Lower lobe of right lung (tissue), 2 donors: Measurements from ENCODE around the gene NCKAP5. TPM values are rescaled to one million over a fixed set of nuclear protein-coding genes. Genes with fewer than 3 reads are reported as not detected.

ENCODE experiments used
- ATAC-seq, 2 donors: fragments of 200-7000 bp; cut with Tn5 transposase; one replicate each; pipeline ENCODE4 v1.9.1; 2020 to 2022; ENCODE audit warnings: mild to moderate bottlenecking in 2 of 2, moderate library complexity in 2 of 2
- DNase-seq: peaks from one replicate; pipeline ENCODE4 v3.0.0-alpha.2; 2020
- H3K27ac ChIP-seq: fragments of 200-600 bp; one replicate; pipeline ENCODE4 v1.8.0; 2022
- H3K27me3 ChIP-seq: fragments of 200-600 bp; one replicate; pipeline ENCODE4 v1.8.0; 2022; ENCODE audit warnings: low read depth
- H3K36me3 ChIP-seq: fragments of 200-600 bp; one replicate; pipeline ENCODE4 v1.8.0; 2022; ENCODE audit warnings: mild to moderate bottlenecking
- H3K4me1 ChIP-seq: fragments of 200-600 bp; one replicate; pipeline ENCODE4 v1.8.0; 2022
- H3K4me3 ChIP-seq: fragments of 200-600 bp; one replicate; pipeline ENCODE4 v1.8.0; 2022; ENCODE audit warnings: mild to moderate bottlenecking
- H3K9me3 ChIP-seq: fragments of 200-600 bp; one replicate; pipeline ENCODE4 v1.8.0; 2022
- intact Hi-C: fragments of 100-400 bp; cut with DNase I; formaldehyde crosslinking; loops from one replicate; pipeline ENCODE4 v1.11.0; 2022
- total RNA-seq: library from RNA; stranded (reverse); fragmentation: NEBNext Ultra II Directional; extraction: Animal tissue kit (Norgen Biotek cat#: 25700); gene quantifications from one replicate; pipeline ENCODE4 v1.2.1, GENCODE V29; 2021
- TF ChIP-seq, protein P1 (sequence below): fragments of 200-600 bp; IDR thresholded peaks from one replicate; pipeline ENCODE4 v1.8.0; 2022; ENCODE audit warnings: antibody characterized with exemption, mild to moderate bottlenecking
- donor health status: DM: no; HTN: yes; CAD: no; lungs with severe emphysema.

The NCKAP5 gene
- total RNA-seq, 1 donor from 2014 or later, result 34.6 TPM

DNA sequence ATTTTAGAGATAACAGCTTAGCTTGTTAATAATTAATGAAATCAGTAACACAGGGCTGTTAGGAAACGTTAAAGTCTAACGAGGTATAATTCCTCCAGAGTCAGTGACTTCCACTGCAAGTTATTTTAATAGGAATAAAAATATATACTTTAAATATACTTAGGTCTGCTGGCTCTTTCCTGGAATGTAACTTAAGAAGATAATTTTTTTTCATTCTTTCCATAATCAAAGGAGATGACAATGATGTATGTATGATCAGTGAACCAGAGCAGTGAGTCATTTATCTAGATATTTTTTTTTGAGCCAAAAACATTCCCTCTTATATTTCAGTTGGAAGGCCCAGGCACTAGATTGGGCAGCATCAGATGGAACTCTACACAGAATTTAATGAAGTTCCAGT, 794.1 kb downstream of the NCKAP5 start:
- Histone ChIP-seq H3K4me3 (no peak overlapping the region), H3K36me3 (no peaks in the 10 kb centered on the region), H3K27me3 (no peaks in the 10 kb centered on the region), H3K27ac (no peak overlapping the region), H3K4me1 (no peaks in the 10 kb centered on the region), H3K9me3 (no peaks in the 10 kb centered on the region)
- intact Hi-C loops, result no loop called here
- ATAC-seq, result no peak
- DNase-seq, result no peak
- TF ChIP-seq, protein P1, sequence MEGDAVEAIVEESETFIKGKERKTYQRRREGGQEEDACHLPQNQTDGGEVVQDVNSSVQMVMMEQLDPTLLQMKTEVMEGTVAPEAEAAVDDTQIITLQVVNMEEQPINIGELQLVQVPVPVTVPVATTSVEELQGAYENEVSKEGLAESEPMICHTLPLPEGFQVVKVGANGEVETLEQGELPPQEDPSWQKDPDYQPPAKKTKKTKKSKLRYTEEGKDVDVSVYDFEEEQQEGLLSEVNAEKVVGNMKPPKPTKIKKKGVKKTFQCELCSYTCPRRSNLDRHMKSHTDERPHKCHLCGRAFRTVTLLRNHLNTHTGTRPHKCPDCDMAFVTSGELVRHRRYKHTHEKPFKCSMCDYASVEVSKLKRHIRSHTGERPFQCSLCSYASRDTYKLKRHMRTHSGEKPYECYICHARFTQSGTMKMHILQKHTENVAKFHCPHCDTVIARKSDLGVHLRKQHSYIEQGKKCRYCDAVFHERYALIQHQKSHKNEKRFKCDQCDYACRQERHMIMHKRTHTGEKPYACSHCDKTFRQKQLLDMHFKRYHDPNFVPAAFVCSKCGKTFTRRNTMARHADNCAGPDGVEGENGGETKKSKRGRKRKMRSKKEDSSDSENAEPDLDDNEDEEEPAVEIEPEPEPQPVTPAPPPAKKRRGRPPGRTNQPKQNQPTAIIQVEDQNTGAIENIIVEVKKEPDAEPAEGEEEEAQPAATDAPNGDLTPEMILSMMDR, result no peak

DNA sequence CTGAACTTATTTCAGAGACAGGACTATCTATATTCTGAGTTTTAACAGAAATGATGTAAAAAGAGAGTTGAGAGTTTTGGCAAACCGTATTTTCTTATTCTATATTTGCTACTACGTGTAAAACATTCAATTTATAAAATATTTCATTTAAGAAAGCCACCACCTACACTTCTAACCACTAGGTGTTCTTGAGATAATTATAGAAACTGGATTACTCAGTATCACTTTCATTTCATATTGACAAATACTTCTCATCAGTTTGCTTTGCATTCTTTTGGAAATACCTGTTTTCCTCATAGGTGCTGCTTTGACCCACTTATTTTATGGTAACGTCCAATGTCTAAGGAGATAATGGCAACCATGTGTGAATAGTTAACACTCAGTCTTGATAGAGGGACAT, 794.9 kb downstream of the NCKAP5 start:
- TF ChIP-seq, protein P1, result no peak
- intact Hi-C loops, result no loop called here
- H3K27ac ChIP-seq, result no peak overlapping the region

DNA sequence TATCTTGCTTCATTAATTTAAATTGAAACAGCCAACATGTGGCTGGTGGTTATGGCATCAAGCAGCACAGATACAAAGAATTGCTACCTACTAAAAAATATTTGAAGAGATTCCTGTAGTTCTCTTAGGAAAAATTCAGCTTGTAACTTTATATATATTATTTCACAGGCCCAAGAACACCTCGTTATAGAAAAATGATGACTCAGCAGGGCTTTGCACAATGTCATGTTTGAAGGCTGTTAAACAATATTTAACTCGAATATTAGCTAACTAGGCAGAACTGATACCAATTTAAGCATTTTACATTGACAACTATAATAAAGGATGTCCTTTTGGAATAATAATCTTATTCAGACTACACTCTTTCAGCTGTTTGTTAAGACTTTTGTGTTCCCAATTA, 795.9 kb downstream of the NCKAP5 start:
- no peaks in the 10 kb centered on the region for H3K4me1 ChIP-seq
- no peak overlapping the region for H3K4me3 ChIP-seq
- H3K27ac ChIP-seq, result no peak overlapping the region
- H3K9me3 ChIP-seq, result no peaks in the 10 kb centered on the region
- DNase-seq (no peak), ATAC-seq (no peak)
- intact Hi-C loops, result no loop called here
- H3K36me3 ChIP-seq, result no peaks in the 10 kb centered on the region
- no peaks in the 10 kb centered on the region for H3K27me3 ChIP-seq
- TF ChIP-seq, protein P1, result no peak

More for the DNA sequence above, 794.9 kb downstream of the NCKAP5 start:
- H3K9me3 ChIP-seq, result no peaks in the 10 kb centered on the region
- H3K4me3 ChIP-seq, result no peak overlapping the region
- H3K4me1 ChIP-seq, result no peaks in the 10 kb centered on the region
- H3K36me3 ChIP-seq, result no peaks in the 10 kb centered on the region
- H3K27me3 ChIP-seq, result no peaks in the 10 kb centered on the region
- ATAC-seq, result no peak
- no peak for DNase-seq

GRCh38 chr2:132766573-132766972, 801.7 kb downstream of the NCKAP5 start:
- ATAC-seq (no peak), DNase-seq (no peak)
- intact Hi-C loops, result no loop called here
- TF ChIP-seq, protein P1, result no peak
- Histone ChIP-seq H3K36me3 (no peaks in the 10 kb centered on the region), H3K4me3 (no peak overlapping the region), H3K27ac (no peak overlapping the region), H3K27me3 (no peaks in the 10 kb centered on the region), H3K9me3 (no peaks in the 10 kb centered on the region), H3K4me1 (no peaks in the 10 kb centered on the region)

GRCh38 chr2:132761437-132761836, 806.8 kb downstream of the NCKAP5 start:
- intact Hi-C loops, result no loop called here
- TF ChIP-seq, protein P1, result no peak
- H3K27ac ChIP-seq, result no peak overlapping the region
- H3K27me3 ChIP-seq, result no peaks in the 10 kb centered on the region
- no peak overlapping the region for H3K4me3 ChIP-seq
- H3K36me3 ChIP-seq, result no peaks in the 10 kb centered on the region
- H3K4me1 ChIP-seq, result no peaks in the 10 kb centered on the region
- DNase-seq, result no peak
- H3K9me3 ChIP-seq, result no peaks in the 10 kb centered on the region
- ATAC-seq, result no peak

GRCh38 chr2:132760971-132761370, 807.3 kb downstream of the NCKAP5 start:
- no peak for ATAC-seq
- H3K4me1 ChIP-seq, result no peaks in the 10 kb centered on the region
- no peaks in the 10 kb centered on the region for H3K27me3 ChIP-seq
- H3K9me3 ChIP-seq, result no peaks in the 10 kb centered on the region
- no peaks in the 10 kb centered on the region for H3K36me3 ChIP-seq
- intact Hi-C loops, result no loop called here
- no peak overlapping the region for H3K27ac ChIP-seq
- TF ChIP-seq, protein P1, result no peak
- H3K4me3 ChIP-seq, result no peak overlapping the region
- DNase-seq, result no peak
